ENCODE measurements around the gene SZT2.

DNA sequence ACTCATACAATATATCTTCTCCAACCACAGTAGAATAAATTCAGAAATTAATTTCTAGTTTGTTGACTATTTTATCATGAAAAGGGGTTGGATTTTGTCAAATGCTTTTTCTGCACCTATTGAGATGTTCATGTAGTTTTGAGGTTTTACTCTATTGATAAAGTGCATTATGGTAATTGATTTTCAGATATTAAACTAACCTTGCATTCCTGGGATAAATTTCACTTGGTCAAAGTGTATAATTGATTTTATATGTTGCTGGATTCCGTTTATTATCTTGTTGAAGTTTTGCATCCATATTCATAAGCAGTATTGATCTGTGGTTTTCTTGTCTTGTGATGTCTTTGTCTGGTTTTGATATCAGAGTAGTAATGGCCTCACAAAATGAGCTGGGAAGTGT, 98.5 kb downstream of the SZT2 start:
- no peak for TF ChIP-seq ESRRA (IDR thresholded peaks at IDR 0.05; ENCODE audit: low read length)
- TF ChIP-seq, protein P1, sequence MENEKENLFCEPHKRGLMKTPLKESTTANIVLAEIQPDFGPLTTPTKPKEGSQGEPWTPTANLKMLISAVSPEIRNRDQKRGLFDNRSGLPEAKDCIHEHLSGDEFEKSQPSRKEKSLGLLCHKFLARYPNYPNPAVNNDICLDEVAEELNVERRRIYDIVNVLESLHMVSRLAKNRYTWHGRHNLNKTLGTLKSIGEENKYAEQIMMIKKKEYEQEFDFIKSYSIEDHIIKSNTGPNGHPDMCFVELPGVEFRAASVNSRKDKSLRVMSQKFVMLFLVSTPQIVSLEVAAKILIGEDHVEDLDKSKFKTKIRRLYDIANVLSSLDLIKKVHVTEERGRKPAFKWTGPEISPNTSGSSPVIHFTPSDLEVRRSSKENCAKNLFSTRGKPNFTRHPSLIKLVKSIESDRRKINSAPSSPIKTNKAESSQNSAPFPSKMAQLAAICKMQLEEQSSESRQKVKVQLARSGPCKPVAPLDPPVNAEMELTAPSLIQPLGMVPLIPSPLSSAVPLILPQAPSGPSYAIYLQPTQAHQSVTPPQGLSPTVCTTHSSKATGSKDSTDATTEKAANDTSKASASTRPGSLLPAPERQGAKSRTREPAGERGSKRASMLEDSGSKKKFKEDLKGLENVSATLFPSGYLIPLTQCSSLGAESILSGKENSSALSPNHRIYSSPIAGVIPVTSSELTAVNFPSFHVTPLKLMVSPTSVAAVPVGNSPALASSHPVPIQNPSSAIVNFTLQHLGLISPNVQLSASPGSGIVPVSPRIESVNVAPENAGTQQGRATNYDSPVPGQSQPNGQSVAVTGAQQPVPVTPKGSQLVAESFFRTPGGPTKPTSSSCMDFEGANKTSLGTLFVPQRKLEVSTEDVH (IDR thresholded peaks at IDR 0.05; ENCODE audit: low read depth, partially characterized antibody), result no peak
- no peak for TF ChIP-seq EZH2 (IDR thresholded peaks at IDR 0.05; ENCODE audit: borderline replicate concordance, control insufficient read depth, low read depth, low read length)
- TF ChIP-seq HCFC1 (IDR thresholded peaks at IDR 0.05; ENCODE audit: low read length), result no peak
- TF ChIP-seq, protein P2, sequence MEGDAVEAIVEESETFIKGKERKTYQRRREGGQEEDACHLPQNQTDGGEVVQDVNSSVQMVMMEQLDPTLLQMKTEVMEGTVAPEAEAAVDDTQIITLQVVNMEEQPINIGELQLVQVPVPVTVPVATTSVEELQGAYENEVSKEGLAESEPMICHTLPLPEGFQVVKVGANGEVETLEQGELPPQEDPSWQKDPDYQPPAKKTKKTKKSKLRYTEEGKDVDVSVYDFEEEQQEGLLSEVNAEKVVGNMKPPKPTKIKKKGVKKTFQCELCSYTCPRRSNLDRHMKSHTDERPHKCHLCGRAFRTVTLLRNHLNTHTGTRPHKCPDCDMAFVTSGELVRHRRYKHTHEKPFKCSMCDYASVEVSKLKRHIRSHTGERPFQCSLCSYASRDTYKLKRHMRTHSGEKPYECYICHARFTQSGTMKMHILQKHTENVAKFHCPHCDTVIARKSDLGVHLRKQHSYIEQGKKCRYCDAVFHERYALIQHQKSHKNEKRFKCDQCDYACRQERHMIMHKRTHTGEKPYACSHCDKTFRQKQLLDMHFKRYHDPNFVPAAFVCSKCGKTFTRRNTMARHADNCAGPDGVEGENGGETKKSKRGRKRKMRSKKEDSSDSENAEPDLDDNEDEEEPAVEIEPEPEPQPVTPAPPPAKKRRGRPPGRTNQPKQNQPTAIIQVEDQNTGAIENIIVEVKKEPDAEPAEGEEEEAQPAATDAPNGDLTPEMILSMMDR (IDR thresholded peaks at IDR 0.05 in 2 of 3, conservative IDR thresholded peaks at IDR 0.05 in 1 of 3; ENCODE audit: control insufficient read depth in 2 of 3, extremely low read depth in 1 of 3, insufficient read depth in 1 of 3, low read depth in 3 of 3, low read length in 3 of 3), result no peak
- TF ChIP-seq KLF5 (IDR thresholded peaks at IDR 0.05; ENCODE audit: partially characterized antibody), result no peak
- TF ChIP-seq ZSCAN29 (IDR thresholded peaks at IDR 0.05), result no peak
- no peak for TF ChIP-seq SMC3 (IDR thresholded peaks at IDR 0.05; ENCODE audit: borderline replicate concordance, low read length)
- TF ChIP-seq RAD21 (IDR thresholded peaks at IDR 0.05; ENCODE audit: insufficient read depth, low read depth, low read length), result no peak
- TF ChIP-seq HDAC6 (IDR thresholded peaks at IDR 0.05; ENCODE audit: unreplicated experiment), result no peak
- no peak for TF ChIP-seq RAD51 (IDR thresholded peaks at IDR 0.05)
- no peak for TF ChIP-seq CEBPB (IDR thresholded peaks at IDR 0.05; ENCODE audit: borderline replicate concordance in 1 of 2, low read depth in 2 of 2, low read length in 2 of 2)
- TF ChIP-seq, protein P3, sequence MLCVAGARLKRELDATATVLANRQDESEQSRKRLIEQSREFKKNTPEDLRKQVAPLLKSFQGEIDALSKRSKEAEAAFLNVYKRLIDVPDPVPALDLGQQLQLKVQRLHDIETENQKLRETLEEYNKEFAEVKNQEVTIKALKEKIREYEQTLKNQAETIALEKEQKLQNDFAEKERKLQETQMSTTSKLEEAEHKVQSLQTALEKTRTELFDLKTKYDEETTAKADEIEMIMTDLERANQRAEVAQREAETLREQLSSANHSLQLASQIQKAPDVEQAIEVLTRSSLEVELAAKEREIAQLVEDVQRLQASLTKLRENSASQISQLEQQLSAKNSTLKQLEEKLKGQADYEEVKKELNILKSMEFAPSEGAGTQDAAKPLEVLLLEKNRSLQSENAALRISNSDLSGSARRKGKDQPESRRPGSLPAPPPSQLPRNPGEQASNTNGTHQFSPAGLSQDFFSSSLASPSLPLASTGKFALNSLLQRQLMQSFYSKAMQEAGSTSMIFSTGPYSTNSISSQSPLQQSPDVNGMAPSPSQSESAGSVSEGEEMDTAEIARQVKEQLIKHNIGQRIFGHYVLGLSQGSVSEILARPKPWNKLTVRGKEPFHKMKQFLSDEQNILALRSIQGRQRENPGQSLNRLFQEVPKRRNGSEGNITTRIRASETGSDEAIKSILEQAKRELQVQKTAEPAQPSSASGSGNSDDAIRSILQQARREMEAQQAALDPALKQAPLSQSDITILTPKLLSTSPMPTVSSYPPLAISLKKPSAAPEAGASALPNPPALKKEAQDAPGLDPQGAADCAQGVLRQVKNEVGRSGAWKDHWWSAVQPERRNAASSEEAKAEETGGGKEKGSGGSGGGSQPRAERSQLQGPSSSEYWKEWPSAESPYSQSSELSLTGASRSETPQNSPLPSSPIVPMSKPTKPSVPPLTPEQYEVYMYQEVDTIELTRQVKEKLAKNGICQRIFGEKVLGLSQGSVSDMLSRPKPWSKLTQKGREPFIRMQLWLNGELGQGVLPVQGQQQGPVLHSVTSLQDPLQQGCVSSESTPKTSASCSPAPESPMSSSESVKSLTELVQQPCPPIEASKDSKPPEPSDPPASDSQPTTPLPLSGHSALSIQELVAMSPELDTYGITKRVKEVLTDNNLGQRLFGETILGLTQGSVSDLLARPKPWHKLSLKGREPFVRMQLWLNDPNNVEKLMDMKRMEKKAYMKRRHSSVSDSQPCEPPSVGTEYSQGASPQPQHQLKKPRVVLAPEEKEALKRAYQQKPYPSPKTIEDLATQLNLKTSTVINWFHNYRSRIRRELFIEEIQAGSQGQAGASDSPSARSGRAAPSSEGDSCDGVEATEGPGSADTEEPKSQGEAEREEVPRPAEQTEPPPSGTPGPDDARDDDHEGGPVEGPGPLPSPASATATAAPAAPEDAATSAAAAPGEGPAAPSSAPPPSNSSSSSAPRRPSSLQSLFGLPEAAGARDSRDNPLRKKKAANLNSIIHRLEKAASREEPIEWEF (IDR thresholded peaks at IDR 0.05; ENCODE audit: insufficient replicate concordance, low read depth, low read length), result no peak
- TF ChIP-seq POLR2A (IDR thresholded peaks at IDR 0.05; ENCODE audit: low read depth, low read length), result no peak

Measured in GM12878 (cell line).